ENCODE results near the gene DUS3L. TPM values are rescaled to one million over a fixed set of nuclear protein-coding genes. Genes with fewer than 3 reads are reported as not detected.

DUS3L gene
- total RNA-seq, 1 experiment from 2014 or later = 67.0 TPM

DNA sequence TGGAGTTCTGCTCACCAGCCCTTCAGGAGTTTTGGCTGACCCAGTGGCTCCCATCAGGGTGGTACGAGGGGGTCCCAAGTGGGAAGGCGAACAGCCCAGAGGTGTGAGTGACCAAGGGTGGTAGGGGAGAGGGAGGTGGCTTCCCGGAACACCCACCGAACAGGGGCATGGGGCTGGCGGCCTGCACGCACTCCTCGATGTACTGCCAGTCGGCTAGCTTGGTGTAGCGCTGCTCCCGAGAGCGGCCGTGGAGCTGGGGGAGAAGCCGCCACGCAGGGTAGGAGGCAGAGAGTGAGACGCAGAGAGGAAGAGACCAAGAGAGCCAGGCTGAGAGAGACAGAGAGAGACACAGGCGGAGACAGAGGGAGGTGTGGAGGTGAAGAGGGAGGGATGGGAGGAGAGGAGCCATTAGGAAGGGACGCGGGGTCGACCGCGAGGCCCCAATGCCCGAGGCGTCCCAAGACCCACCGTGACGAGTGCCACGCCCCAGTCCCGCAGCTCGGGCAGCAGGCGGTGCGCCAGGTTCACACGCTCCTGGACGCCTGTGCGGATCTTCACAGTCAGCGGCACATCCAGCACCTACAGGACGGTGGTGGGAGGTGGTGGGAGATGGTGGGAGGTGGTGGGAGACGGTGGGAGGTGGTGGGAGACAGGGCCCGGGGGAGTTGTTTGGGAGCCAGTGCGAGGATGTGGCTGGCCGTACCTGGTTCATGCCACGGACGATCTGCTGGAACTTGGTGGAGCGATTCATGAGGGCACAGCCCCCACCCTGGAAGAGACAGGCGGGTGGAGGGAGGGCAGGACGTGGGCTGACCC is 4.2 kb downstream of the DUS3L start:
- H2BK120ac ChIP-seq (ENCODE audit: low read depth, low read length, poor library complexity, severe bottlenecking) = no peak overlapping the region
- Mint-ChIP-seq H3K4me1 (peaks cover 0 to 8% of the 10 kb centered on the region in 2 experiments; a peak in 3 of 4 replicates), H3K27me3 (ENCODE audit: low read depth) (no peaks in the 10 kb centered on the region), H3K27ac (no peak overlapping the region), H3K36me3 (ENCODE audit: insufficient read depth in 1 of 3, low read depth in 3 of 3) (peaks cover 25 to 45% (median 43%) of the 10 kb centered on the region in 3 experiments), H3K4me3 (no peak overlapping the region), H3K9me3 (no peaks in the 10 kb centered on the region; a peak in 2 of 5 replicates)
- no peak overlapping the region for H3T11ph ChIP-seq (ENCODE audit: low read length)
- no peaks in the 10 kb centered on the region for H3K23me2 ChIP-seq (ENCODE audit: insufficient read length, low read depth, low read length, poor library complexity, severe bottlenecking)
- no peak overlapping the region for H2AK5ac ChIP-seq (ENCODE audit: insufficient read length, low read length)
- no peak overlapping the region for H4K8ac ChIP-seq (replicated peaks; ENCODE audit: insufficient read length, low read depth, low read length)
- H3K79me1 ChIP-seq (ENCODE audit: insufficient read depth, low read depth, low read length, poor library complexity, severe bottlenecking) = no peaks in the 10 kb centered on the region
- H3K56ac ChIP-seq (ENCODE audit: insufficient read length, low read depth, low read length) = no peak overlapping the region
- H3K27ac ChIP-seq (ENCODE audit: insufficient read length, low read depth, low read length) = no peak overlapping the region
- no peak overlapping the region for H2AFZ ChIP-seq (ENCODE audit: low read length)
- H3K4ac ChIP-seq (ENCODE audit: low read depth, low read length) = no peak overlapping the region
- no peaks in the 10 kb centered on the region for H4K20me1 ChIP-seq (ENCODE audit: control insufficient read depth, insufficient read depth, insufficient read length)
- H3K9ac ChIP-seq (ENCODE audit: extremely low read depth, insufficient read length, low read length) = no peak overlapping the region
- no peak overlapping the region for H3K23ac ChIP-seq (ENCODE audit: insufficient read length, low read depth, low read length)
- H3K4me2 ChIP-seq (ENCODE audit: insufficient read depth, insufficient read length, low read length) = no peak overlapping the region
- no peaks in the 10 kb centered on the region for H3K4me1 ChIP-seq (ENCODE audit: insufficient read depth, low read length)
- DNase-seq = no peak
- no peaks in the 10 kb centered on the region for H3K9me3 ChIP-seq (ENCODE audit: control insufficient read depth, low read depth, low read length)
- no peak overlapping the region for H4K5ac ChIP-seq (ENCODE audit: insufficient read length, low read depth, low read length)
- H2BK20ac ChIP-seq (ENCODE audit: low read depth, low read length, poor library complexity, severe bottlenecking) = no peak overlapping the region
- no CpG with 5 or more reads among the region's 44 CpGs for WGBS (ENCODE audit: extremely low coverage, insufficient read length, low lambda C conversion rate)
- TF ChIP-seq, protein P1, sequence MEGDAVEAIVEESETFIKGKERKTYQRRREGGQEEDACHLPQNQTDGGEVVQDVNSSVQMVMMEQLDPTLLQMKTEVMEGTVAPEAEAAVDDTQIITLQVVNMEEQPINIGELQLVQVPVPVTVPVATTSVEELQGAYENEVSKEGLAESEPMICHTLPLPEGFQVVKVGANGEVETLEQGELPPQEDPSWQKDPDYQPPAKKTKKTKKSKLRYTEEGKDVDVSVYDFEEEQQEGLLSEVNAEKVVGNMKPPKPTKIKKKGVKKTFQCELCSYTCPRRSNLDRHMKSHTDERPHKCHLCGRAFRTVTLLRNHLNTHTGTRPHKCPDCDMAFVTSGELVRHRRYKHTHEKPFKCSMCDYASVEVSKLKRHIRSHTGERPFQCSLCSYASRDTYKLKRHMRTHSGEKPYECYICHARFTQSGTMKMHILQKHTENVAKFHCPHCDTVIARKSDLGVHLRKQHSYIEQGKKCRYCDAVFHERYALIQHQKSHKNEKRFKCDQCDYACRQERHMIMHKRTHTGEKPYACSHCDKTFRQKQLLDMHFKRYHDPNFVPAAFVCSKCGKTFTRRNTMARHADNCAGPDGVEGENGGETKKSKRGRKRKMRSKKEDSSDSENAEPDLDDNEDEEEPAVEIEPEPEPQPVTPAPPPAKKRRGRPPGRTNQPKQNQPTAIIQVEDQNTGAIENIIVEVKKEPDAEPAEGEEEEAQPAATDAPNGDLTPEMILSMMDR (conservative IDR thresholded peaks at IDR 0.05) = no peak
- no peak overlapping the region for H4K91ac ChIP-seq (ENCODE audit: insufficient read length, low read depth, low read length)
- no peak overlapping the region for H2BK12ac ChIP-seq (ENCODE audit: insufficient read length, low read depth, low read length)
- H3K14ac ChIP-seq (ENCODE audit: insufficient read depth, low read length) = no peak overlapping the region
- H2BK5ac ChIP-seq (ENCODE audit: insufficient read length, low read length) = no peak overlapping the region
- no peaks in the 10 kb centered on the region for H3K79me2 ChIP-seq (ENCODE audit: insufficient read depth, low read length)
- no peak overlapping the region for H3K18ac ChIP-seq (ENCODE audit: insufficient read length, low read depth, low read length)
- H3K27me3 ChIP-seq (ENCODE audit: insufficient read depth, low read length) = no peaks in the 10 kb centered on the region
- H2BK15ac ChIP-seq (ENCODE audit: low read depth, low read length) = no peak overlapping the region
